Lower leg skin (tissue), 4 donors: ENCODE data around the gene PRKCZ. TPM values are rescaled to one million over a fixed set of nuclear protein-coding genes. Genes with fewer than 3 reads are reported as not detected.

Source experiments
- DNase-seq, 2 donors: peaks; one replicate each; pipeline ENCODE4 v3.0.0-alpha.2; 2019; ENCODE audit warnings: low spot score in 2 of 2
- H3K4me3 ChIP-seq: fragments of 200-600 bp; sonication (generic); 2 replicates; pipeline ENCODE4 v1.5.1; 2017; ENCODE audit warnings: mild to moderate bottlenecking, low read depth; ENCODE audit not compliant: poor library complexity, severe bottlenecking
- POLR2A ChIP-seq, 2 donors: fragments of 450-650 bp; IDR thresholded peaks; one replicate each; pipeline ENCODE4 v1.6.1; 2016 to 2017; ENCODE audit warnings: antibody characterized with exemption in 2 of 2, mild to moderate bottlenecking in 1 of 2, moderate library complexity in 1 of 2
- WGBS, 2 donors: methylation state at CpG; one replicate each; pipeline ENCODE4 v1.1.5; 2018; 5-methylcytosine and 5-hydroxymethylcytosine counted together
- intact Hi-C: fragments of 100-400 bp; cut with DNase I; formaldehyde crosslinking; loops from one replicate; pipeline ENCODE4 v1.15.0; 2023; ENCODE audit warnings: low total_unique reads
- total RNA-seq, 4 donors: library from RNA; depleted of rRNA; stranded (reverse); fragments of >200 nt; gene quantifications; one replicate each; pipeline ENCODE4 v1.1.0, GENCODE V29; 2016
- TF ChIP-seq, protein P1 (sequence below), 3 donors: fragments of 450-650 bp; IDR thresholded peaks; one replicate each; pipeline ENCODE4 v1.5.1; 2016; ENCODE audit warnings: antibody characterized with exemption in 3 of 3, mild to moderate bottlenecking in 3 of 3, moderate library complexity in 2 of 3

Gene PRKCZ
- total RNA-seq, 4 donors from 2014 or later, result 25.9 to 32.2 (median 26.8) TPM

DNA sequence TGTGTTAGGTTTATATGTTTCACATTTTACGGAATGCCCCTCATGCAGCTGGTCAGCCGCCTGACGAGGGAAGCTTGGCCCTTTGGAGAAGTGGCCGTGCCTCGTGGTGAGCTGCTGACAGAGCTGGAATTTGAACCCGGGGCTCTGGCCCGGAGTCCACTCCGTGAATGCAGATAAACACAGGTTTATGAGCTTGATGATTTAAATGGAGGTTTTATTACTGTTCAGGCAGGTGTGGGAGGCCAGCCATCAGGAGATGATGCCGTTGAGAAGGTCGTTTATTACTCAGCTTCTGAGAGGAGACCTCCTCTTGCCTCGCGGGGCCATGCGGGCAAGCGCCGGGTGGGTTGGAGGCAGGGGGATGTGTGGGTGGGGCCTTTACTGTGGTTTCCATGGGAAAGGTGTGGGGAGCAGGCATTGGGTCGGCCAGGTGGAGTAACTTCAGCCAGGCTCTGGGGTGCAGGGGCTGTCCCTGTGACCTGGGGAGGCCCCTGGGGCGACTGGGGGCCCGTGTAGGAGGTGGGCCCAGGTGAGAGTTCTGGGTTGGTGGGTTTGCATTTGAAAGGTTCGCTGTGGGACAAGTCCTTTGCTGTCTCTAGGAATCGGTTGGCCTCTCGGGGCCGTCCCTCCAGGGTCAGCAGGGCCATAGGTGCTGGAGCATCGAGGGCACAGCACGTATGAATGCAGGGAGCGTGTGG lies 22.0 kb downstream of the PRKCZ start:
- intact Hi-C loops, result no loop called here
- WGBS, 2 donors, result 71 to 76% methylated on average over 25 of the region's 25 CpGs
- no peak for TF ChIP-seq POLR2A (IDR thresholded peaks at IDR 0.05)
- TF ChIP-seq, protein P1, sequence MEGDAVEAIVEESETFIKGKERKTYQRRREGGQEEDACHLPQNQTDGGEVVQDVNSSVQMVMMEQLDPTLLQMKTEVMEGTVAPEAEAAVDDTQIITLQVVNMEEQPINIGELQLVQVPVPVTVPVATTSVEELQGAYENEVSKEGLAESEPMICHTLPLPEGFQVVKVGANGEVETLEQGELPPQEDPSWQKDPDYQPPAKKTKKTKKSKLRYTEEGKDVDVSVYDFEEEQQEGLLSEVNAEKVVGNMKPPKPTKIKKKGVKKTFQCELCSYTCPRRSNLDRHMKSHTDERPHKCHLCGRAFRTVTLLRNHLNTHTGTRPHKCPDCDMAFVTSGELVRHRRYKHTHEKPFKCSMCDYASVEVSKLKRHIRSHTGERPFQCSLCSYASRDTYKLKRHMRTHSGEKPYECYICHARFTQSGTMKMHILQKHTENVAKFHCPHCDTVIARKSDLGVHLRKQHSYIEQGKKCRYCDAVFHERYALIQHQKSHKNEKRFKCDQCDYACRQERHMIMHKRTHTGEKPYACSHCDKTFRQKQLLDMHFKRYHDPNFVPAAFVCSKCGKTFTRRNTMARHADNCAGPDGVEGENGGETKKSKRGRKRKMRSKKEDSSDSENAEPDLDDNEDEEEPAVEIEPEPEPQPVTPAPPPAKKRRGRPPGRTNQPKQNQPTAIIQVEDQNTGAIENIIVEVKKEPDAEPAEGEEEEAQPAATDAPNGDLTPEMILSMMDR (IDR thresholded peaks at IDR 0.05), result no peak
- no peak overlapping the region for H3K4me3 ChIP-seq
- no peak for DNase-seq

DNA sequence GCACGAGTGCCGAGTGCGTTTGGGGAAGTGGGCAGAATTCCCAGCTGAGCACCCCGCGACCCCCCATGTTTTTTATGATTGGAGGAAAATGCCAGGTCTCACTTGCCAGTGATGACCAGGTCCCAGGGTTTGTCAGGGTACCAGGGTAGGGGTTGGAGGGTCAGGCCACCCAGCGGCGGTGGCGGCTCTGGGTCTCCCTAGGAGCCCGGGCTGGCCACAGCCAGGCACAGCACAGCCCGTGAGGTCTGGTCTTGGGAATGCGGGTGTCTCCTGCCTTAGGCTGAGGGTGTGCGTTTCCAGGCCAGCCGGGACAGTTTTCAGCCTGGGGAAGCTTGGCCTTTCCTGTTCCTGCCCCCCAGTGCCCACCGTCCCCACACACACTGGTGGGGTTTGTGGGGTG lies 22.7 kb downstream of the PRKCZ start:
- WGBS, 2 donors, result 87 to 93% methylated on average over 10 to 14 of the region's 14 CpGs
- no peak for DNase-seq
- intact Hi-C loops, result no loop called here
- no peak overlapping the region for H3K4me3 ChIP-seq
- TF ChIP-seq, protein P1 (IDR thresholded peaks at IDR 0.05), result no peak
- no peak for TF ChIP-seq POLR2A (IDR thresholded peaks at IDR 0.05)

GRCh38 chr1:2073382-2074230 lies 23.4 kb downstream of the PRKCZ start:
- TF ChIP-seq, protein P1 (IDR thresholded peaks at IDR 0.05), result no peak
- no peak for TF ChIP-seq POLR2A (IDR thresholded peaks at IDR 0.05)
- DNase-seq, result no peak
- 72 to 74% methylated on average over 49 to 59 of the region's 59 CpGs for WGBS, 2 donors
- intact Hi-C loops, result no loop called here
- no peak overlapping the region for H3K4me3 ChIP-seq

DNA sequence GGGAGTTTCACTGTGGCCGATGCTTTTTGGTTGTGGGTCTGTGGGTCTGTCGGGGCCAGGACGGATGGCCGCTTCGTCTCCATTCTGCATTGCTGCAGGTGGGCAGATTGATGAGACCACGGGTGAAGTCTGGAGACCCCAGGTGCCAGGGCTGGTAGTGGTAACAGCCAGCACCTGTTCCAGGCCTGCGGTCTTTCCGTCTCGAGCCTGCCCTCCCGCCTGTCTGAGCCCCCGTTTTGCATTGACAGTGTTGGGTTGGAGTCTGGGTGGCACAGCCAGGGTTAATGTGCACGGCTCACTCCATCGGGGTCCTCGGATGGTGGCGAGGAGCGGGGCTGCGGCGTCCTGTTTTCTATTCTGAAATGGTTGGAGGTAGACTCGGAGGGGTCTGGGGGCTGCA lies 24.2 kb downstream of the PRKCZ start:
- TF ChIP-seq POLR2A (IDR thresholded peaks at IDR 0.05), result no peak
- TF ChIP-seq, protein P1 (IDR thresholded peaks at IDR 0.05), result no peak
- no peak overlapping the region for H3K4me3 ChIP-seq
- 59 to 78% methylated on average over 15 to 18 of the region's 19 CpGs for WGBS, 2 donors
- DNase-seq, result no peak
- intact Hi-C loops, result no loop called here

DNA sequence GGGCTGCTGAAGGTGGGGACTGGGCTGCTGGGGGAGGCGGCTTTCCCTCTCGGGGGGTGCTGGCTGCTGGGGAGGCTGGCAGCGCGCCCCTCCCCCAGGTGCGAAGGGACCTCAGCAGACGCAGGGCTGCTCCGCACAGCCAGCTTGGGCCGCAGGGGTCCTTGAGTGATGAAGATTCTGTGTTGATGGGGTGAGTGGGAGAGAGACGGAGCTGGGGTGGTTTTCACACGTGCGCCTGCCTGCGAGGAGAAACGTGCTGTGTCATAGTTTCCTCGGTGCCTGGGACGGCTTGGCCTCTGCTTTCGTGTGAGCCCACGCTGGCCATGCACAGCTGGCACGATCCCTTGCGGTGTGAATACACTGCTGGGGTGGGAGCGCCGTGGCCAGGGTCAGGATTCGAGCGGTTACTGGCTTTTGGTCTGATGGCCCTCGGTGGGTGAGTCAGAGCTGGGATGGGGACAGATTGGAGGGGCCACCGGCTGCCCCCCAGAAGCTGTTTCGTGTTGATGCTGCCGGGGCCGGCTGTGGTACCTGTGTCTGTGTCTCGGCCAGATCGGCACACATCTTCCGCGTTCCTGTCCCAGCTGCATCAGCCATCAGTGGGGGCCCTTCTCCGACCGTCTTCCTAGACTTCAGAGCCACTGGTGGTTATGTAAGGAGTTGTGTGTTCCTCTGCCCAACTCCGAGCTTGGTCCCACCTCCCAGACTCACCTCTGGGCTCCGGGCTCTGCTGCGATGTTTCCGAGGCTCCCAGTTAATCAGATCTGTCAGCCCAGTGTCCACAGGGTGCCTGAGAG lies 24.9 kb downstream of the PRKCZ start:
- intact Hi-C loops, result no loop called here
- no peak for DNase-seq
- TF ChIP-seq POLR2A (IDR thresholded peaks at IDR 0.05), result no peak
- TF ChIP-seq, protein P1 (IDR thresholded peaks at IDR 0.05), result no peak
- H3K4me3 ChIP-seq, result no peak overlapping the region
- 78 to 81% methylated on average over 28 to 38 of the region's 38 CpGs for WGBS, 2 donors
